ENCODE data around the gene MAD1L1. TPM values are rescaled to one million over a fixed set of nuclear protein-coding genes. Genes with fewer than 3 reads are reported as not detected.

MAD1L1 gene
- total and polyA plus RNA-seq, 2 of the 13 experiments (the other 11 are each of a cell fraction or from before 2014, with no cell fraction given) = 17.4 to 64.7 TPM

GRCh38 chr7:1964211-1964912 lies 268.4 kb downstream of the MAD1L1 start (continued):
- TF ChIP-seq, protein P1, sequence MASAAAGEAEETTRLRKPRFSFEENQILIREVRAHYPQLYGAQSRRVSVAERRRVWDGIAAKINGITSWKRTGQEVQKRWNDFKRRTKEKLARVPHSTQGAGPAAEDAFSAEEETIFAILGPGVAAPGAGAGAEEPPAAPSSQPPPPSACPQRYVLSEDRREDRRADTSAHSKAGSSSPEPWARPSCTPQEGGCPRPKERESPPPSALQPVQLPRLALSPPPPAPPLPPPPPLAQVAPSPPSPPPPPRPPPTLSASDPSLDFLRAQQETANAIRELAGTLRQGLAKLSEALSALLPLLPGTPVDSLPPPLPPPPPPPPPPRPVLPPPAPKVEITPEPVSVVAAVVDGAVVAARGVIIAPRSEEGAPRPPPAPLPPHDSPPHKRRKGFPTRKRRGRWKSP (CRISPR knock-in tag; IDR thresholded peaks at IDR 0.05) = no peak
- TF ChIP-seq ZFX (CRISPR knock-in tag; IDR thresholded peaks at IDR 0.05; ENCODE audit: low read depth) = no peak
- no peak for TF ChIP-seq ZNF570 (CRISPR knock-in tag; IDR thresholded peaks at IDR 0.05; ENCODE audit: borderline replicate concordance)
- no peak for TF ChIP-seq ZNF768 (CRISPR knock-in tag; IDR thresholded peaks at IDR 0.05)
- TF ChIP-seq, protein P2, sequence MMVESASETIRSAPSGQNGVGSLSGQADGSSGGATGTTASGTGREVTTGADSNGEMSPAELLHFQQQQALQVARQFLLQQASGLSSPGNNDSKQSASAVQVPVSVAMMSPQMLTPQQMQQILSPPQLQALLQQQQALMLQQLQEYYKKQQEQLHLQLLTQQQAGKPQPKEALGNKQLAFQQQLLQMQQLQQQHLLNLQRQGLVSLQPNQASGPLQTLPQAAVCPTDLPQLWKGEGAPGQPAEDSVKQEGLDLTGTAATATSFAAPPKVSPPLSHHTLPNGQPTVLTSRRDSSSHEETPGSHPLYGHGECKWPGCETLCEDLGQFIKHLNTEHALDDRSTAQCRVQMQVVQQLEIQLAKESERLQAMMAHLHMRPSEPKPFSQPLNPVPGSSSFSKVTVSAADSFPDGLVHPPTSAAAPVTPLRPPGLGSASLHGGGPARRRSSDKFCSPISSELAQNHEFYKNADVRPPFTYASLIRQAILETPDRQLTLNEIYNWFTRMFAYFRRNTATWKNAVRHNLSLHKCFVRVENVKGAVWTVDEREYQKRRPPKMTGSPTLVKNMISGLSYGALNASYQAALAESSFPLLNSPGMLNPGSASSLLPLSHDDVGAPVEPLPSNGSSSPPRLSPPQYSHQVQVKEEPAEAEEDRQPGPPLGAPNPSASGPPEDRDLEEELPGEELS (CRISPR knock-in tag; IDR thresholded peaks at IDR 0.05) = no peak
- TF ChIP-seq, protein P3, sequence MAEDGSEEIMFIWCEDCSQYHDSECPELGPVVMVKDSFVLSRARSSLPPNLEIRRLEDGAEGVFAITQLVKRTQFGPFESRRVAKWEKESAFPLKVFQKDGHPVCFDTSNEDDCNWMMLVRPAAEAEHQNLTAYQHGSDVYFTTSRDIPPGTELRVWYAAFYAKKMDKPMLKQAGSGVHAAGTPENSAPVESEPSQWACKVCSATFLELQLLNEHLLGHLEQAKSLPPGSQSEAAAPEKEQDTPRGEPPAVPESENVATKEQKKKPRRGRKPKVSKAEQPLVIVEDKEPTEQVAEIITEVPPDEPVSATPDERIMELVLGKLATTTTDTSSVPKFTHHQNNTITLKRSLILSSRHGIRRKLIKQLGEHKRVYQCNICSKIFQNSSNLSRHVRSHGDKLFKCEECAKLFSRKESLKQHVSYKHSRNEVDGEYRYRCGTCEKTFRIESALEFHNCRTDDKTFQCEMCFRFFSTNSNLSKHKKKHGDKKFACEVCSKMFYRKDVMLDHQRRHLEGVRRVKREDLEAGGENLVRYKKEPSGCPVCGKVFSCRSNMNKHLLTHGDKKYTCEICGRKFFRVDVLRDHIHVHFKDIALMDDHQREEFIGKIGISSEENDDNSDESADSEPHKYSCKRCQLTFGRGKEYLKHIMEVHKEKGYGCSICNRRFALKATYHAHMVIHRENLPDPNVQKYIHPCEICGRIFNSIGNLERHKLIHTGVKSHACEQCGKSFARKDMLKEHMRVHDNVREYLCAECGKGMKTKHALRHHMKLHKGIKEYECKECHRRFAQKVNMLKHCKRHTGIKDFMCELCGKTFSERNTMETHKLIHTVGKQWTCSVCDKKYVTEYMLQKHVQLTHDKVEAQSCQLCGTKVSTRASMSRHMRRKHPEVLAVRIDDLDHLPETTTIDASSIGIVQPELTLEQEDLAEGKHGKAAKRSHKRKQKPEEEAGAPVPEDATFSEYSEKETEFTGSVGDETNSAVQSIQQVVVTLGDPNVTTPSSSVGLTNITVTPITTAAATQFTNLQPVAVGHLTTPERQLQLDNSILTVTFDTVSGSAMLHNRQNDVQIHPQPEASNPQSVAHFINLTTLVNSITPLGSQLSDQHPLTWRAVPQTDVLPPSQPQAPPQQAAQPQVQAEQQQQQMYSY (CRISPR knock-in tag; IDR thresholded peaks at IDR 0.05) = no peak

Measured in HepG2 (cell line).